Stimulated activated CD8-positive, alpha-beta memory T cell treated with anti-CD3 and anti-CD28 coated beads, Interleukin-4, amount 100 ng/mL, for 48 hours (primary cell): ENCODE data around the gene TOMM20.
"Not testable (repeated sequence)": the region's sequence is repeated elsewhere in the genome, so short reads cannot be mapped to it uniquely, and the experiment has no call there.

Experiments
- DNase-seq: peaks from one replicate; pipeline ENCODE4 v3.0.0-alpha.2; 2020

The TOMM20 gene

DNA sequence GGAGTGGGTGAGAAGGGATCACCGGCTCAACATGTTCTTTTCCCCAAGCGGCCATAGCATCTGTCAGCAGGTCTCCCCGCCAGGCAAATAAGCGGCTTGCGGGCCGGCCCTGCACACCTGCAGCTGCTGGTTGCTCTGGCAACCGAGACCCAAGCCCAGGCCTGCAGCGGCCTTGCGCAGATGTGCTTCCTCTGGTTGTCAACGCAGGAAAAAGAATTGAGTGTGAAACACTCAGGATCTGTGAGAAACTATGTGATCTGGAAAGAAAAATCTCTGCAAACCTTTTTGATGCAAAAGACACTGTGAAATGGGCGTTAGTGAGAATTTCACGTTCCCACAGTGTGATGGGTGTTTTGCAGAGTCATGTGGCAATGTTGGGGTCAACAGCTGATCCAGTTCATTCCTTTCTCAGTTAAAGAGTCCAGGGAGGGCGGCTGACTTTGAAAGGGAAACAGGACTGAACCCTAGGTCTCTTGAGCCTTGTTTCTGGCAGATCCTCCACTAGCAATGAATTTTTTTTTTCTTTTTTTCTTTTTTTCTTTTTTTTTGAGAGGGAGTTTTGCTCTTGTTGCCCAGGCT, 28.4 kb downstream of the TOMM20 start:
- no peak for DNase-seq

DNA sequence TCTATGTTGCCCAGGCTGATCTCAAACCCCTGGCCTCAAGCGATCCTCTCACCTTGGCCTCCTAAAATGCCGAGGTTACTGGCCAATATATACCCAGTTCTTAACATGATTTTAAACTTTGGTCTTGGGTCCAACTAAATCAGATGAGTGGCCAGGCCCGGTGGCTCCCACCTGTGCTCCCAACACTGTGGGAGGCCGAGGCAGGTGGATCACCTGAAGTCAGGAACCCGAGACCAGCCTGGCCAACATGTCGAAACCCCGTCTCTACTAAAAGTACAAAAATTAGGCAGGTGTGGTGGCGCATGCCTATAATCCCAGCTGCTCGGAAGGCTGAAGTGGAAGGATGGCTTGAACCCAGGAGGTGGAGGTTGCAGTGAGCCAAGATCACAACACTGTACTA, 29.6 kb downstream of the TOMM20 start:
- DNase-seq = peak; percentile 10

DNA sequence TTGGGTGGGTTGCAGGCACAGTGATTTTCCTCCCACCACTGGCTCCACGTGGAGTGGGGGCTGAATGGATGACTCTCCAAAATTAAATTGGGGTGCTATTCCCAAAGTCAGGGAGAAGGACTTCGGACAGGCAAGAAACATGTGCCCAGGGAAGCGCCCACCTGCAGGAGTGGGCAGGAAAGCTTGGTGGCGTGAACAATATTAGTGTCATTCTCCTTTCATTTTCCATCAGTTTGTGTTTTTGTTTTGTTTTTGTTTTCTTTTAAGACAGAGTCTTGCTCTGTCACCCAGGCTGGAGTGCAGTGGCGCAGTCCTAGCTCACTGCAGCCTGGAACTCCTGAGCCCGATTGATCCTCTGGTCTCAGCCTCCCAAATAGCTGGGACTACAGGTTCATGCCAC, 30.1 kb downstream of the TOMM20 start:
- peak; percentile 14 for DNase-seq

DNA sequence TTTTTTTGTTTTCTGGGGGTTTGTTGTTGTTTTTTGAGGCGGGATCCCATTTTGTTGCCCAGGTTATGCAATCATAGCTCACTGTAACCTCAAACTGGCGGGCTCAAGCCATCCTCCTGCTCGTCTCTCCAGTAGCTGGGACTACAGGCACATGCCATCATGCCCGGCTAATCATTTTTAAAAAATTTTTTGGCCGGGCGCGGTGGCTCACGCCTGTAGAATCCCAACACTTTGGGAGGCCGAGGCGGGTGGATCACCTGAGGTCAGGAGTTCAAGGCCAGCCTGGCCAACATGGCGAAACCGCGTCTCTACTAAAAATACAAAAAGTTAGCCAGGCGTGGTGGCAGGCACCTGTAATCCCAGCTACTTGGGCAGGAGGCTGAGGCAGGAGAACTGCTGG, 31.1 kb downstream of the TOMM20 start:
- DNase-seq = peak; percentile 16

DNA sequence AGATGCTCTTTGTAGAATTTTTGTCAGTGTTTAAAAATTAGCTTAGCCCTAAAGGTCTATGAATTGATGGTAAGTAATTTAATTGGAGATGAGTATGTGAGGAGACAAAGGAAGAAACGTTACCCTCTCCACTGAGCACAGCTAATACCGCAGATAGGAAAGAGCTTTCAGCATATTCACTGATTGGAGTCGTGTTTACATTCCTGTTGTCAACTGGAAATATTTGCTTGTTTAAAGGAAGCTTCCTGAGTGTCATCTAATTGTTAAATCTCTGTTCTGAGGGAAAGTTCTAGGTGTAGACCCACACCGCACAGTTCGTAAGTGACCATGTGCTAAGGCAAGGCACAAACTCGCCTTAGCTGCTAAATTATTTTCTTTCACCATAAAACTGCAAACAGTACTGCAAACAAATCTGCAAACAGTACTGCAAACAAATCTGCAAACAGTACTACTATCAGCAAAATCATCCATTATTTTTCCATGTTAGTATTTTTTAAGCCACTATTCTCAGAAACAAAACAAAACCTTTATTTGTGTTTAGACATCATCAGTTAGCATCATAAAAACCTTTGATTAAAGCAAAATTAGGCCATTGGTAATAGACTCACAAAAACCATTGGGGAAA, 32.6 kb downstream of the TOMM20 start:
- no peak for DNase-seq

DNA sequence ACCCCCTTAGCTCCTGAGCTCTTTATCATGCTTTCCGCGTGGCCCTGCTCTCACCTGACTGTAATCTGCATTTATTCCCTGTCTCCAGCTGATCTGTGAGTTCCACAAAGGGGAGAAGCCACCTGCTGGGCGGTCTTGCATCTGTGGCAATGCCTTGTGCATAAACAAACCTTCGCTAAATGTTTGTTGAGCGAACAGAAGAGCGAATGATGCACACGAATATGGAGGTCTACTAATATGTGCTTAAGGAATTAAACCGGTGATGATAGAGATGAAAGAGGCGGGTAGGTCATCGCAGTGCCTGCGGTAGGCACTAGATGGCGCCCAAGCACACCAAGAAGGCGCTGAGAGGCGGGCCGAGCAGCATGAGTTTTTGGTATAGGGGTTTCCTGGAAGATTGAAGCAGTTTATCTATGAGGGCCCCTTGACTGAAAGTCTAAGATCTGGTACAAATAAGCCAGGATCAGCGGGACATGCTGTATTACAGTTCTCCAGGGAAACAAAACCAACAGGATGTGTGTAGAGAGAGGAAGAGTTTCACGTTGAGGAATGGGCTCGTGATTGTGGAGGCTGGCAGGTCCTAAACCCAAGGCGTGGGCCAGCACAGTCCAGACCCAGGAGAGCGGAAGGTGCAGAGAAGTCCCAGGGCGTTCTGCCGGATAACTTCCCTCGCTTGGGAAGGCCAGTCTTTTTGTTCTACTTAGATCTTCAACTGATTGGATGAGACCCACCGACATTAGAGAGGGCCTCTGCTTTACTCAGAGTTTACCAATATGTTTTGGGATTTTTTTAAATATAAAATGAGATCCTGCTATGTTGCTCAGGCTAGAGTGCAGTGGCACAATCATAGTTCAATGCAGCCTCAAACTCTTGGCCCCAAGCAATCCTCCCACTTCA, 34.7 kb downstream of the TOMM20 start:
- DNase-seq = peak; percentile 93

DNA sequence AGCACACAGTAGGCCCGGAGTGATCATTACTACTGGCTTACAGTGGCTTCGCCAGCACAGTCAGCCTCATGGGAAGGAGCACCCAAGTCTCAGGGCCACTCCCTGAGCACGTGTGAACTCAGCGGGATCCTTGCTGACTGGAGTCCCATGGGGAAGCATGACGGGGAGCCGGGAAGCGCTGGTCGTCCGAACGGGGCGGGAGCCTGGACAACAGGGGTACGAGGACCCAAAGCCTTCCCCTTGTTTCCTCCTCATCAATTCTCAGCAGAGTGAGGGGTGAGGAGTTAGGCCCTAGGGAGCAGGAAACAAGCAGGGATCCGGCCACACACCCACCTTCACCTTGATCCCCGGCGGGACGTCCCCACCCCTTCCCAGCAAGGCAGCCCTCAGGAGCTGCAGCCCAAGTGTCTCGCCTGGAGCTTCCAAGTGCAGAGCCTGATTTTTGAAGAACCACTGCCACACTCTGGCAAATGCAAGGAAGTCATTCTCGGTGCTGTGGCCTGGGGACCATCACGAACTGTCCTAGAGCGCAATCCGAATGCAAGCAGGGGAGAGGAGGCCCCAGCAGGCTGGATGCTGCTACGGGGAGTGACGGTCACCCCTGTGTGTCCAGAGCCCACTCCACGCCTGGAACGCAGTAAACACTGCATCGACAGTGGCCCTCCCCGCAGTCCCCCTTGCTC, 35.5 kb downstream of the TOMM20 start:
- DNase-seq = no peak

DNA sequence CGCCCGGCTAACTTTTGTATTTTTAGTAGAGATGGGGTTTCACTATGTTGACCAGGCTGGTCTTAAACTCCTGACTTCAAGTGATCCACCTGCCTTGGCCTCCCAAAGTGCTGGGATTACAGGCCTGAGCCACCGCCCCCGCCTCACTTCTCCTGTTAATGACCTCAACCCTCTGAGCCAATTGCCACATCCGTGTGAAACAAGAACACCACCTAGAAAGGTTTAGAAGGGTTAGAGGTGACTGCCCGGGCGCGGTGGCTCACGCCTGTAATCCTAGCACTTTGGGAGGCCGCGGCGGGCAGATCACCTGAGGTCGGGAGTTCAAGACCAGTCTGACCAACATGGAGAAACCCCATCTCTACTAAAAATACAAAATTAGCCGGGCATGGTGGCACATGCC, 36.2 kb downstream of the TOMM20 start:
- DNase-seq = not testable (repeated sequence)

DNA sequence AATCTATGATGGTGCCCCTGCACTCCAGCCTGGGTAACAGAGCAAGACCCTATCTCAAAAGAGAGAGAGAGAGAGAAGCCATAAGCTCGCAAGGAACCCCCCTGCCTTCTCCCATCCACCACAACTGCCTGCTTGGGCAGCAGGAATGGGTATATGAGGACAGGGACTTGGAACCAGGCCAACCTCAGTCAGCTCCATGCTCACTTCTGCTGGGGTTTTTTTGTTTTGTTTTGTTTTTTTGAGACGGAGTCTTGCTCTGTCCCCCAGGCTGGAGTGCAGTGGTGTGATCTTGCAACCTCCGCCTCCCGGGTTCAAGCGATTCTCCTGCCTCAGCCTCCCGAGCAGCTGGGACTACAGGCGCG, 36.6 kb downstream of the TOMM20 start:
- not testable (repeated sequence) for DNase-seq

DNA sequence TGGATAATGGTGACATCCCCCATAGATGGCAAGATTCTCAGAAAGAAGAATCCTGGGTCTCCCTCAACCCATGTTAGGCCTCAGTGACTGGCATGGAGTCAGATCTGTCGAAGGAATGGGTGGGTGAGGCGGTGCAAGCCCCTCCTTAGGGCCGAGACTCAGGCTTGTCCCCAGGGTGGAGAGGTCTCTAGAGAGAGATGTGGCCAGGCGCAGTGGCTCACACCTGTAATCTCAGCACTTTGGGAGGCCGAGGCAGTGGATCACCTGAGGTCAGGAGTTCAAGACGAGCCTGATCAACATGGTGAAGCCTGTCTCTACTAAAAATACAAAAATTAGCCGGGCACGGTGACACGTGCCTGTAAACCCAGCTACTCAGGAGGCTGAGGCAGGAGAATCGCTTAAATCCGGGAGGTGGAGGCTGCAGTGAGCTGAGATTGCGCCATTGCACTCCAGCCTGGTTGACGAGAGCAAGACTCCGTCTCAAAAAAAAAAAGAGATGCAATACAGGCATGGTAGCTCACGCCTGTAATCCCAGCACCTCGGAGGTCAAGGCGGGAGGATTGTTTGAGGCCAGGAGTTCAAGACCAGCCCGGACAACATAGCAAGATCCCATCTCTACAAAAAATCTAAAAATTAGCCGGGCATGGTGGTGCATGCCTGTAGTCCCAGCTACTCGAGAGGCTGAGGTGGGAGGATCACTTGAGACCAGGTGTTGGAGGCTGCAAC, 37.2 kb downstream of the TOMM20 start:
- not testable (repeated sequence) for DNase-seq

DNA sequence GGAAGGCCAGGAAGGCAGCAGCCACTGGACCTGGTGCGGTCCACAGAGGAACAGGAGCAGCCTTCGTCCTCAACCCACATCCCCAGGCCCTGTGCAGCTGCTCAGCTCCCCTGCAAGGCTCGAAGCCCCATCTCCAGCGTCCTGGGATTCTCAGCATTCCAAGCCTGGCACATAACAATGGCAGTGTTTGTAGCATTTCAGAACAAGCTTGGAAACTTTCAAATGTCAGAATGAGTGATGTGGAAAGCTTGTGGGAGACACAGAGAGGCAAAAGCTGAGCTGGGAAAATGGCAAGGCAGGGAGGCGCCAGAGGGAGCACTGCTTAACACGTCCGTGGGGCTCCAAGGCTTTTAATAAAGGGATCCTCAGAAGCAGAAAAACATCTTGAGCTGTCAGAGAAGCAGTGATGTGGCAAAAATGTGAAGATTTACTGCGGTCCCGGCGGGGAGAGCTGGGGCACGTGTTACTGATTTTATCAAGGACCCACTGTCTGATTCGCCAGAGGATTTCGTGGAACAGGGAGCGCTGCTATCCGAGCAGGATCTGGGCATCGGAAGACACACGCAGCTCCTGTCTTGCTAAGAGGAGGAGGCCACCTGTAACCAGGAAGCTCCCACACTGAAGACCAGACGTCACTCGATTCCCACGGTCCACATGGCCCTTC, 38.1 kb downstream of the TOMM20 start:
- no peak for DNase-seq

DNA sequence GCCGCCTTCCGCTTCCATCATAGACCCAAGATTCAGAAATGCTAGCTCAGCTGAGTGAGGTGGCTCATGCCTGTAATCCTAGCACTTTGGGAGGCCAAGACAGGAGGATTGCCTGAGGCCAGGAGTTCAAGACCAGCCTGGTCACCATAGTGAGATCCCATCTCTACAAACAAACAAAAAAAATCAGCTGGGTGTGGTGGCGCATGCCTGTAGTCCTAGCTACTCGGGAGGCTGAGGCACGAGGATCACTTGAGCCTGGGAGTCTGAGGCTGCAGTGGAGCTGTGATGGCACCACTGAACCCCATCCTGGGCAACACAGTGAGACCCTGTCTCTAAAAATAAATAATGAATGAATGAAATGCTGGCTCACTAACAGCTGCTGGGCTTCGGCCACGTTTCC, 39.7 kb downstream of the TOMM20 start:
- no peak for DNase-seq

DNA sequence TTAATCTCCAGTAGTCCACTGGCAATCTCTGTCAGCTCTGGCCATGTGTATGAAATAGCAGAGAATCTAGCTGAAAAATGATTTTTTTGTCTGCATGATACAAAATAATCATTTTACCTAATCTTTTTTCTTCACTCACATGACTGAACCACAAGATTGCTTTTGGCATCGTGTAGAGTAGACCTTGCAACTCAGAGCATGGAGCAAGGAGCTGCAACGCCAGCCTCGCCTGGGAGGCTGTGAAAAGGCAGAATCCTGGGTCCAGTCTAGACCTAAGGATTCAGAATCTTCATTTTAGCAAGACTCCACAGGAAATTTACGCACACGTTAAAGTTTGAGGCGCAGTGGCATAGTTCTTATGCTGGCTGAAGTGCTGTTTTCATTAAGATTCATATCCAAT, 40.2 kb downstream of the TOMM20 start:
- no peak for DNase-seq

DNA sequence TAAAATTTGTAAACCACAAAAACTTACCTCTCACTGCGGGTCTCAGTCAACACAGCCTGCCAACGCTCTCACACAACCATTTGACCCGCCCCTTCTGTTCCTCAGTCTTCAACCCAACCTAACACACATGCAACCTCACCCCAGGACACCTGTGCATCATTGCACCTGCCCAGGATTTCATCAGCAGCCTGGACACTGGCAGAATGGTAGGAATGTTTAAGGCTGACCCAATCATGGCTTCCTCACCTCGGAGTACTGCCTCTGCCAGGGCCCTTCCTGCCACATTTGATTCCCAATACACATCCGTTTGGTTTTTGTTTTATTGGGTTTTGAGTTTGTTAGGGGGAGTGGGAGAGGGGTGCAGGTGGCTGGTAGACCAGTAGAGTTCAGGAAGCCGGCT, 40.7 kb downstream of the TOMM20 start:
- no peak for DNase-seq

DNA sequence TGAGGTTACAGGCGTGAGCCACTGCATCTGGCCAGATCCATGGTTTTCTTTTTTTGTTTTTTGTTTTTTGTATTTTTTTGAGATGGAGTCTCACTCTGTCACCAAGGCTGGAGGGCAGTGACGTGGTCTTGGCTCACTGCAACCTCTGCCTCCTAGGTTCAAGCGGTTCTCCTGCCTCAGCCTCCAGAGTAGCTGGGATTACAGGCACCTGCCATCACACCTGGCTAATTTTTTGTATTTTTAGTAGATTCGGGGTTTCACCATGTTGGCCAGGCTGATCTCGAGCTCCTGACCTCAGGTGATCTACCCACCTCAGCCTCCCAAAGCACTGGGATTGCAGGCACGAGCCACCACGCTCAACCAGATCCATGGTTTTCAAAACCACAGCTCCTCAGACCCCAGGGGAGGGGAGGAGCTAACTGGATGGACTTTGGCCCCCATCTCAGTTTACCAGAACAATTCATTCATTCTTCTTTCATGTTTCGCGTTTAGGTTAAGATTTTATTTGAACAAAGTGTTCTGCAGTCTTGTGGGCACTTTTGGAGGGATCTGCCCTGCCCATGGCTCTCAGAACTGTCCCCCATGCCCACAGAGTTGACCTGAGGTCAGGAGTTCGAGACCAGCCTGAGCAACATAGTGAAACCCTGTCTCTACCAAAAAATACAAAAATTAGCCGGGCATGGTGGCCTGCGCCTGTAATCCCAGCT, 43.1 kb downstream of the TOMM20 start:
- not testable (repeated sequence) for DNase-seq

DNA sequence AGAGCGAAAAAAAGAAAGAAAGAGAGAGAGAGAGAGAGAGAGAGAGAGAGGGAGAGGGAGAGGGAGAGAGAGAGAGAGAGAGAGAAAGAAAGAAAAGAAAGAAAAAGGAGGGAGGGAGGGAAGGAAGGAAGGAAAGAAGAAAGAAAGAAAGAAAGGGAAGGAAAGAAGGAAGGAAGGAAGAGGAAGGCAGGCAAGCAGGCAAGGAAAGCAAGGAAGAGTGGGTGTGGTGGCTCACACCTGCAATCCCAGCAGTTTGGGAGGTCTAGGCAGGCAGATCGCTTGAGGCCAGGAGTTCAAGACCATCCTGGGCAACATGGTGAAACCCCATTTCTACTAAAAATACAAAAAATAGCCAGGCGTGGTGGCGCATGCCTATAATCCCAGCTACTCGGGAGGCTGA, 47.8 kb downstream of the TOMM20 start:
- DNase-seq = not testable (repeated sequence)

DNA sequence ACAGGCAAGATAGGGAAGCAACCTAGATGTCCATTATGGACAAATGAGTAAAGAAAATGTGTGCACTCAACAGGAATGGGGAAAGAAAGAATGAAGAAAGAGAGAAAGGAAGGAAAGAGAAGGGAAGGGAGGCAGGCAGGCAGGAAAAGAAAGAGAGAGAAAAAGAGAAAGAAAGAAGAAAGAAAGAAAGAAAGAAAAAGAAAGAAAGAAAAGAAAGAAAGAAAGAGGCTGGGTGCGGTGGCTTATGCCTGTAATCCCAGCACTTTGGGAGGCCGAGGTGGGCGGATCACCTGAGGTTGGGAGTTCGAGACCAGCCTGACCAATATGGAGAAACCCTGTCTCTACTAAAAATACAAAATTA, 48.4 kb downstream of the TOMM20 start:
- not testable (repeated sequence) for DNase-seq

DNA sequence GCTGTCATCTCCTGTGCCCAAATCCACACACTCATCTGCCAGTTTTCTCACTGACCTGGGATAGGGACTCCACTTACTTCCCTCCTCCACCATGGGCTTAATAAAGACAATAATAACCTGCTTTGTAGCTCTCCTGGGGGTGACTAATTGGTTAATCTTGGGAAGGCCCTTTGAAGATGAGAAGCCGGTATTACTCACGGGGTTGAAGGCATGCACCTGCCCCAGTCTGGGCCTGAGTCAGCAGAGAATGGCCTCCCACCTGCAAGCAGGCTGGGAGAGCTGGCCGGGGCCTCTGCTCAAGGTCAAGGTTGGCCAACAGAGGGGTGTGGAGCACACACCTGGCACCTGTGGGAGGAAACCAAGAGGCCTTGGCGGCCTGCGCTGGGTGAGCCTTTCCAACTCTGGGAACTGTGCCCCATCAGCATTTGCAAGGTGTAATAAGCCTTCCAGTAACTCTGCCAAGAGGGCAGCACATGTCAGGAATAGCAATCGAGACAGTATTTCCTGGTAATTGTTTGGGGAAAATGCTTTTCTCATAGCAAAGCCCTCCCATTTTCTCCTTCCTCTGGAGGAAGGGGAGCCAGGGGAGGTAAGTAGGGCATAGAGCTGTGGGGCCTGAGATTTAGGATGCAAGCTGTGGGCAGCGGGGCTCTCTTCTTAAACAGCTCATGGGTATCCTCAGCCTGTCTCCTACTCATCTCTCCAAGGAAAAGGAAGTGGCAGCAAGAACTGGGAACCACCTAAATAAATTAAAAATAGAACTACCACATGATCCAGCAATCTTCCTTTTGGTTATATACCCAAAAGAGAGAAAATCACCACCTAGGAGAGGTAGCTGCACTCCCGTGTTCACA, 49.0 kb downstream of the TOMM20 start:
- DNase-seq = peak; percentile 51

DNA sequence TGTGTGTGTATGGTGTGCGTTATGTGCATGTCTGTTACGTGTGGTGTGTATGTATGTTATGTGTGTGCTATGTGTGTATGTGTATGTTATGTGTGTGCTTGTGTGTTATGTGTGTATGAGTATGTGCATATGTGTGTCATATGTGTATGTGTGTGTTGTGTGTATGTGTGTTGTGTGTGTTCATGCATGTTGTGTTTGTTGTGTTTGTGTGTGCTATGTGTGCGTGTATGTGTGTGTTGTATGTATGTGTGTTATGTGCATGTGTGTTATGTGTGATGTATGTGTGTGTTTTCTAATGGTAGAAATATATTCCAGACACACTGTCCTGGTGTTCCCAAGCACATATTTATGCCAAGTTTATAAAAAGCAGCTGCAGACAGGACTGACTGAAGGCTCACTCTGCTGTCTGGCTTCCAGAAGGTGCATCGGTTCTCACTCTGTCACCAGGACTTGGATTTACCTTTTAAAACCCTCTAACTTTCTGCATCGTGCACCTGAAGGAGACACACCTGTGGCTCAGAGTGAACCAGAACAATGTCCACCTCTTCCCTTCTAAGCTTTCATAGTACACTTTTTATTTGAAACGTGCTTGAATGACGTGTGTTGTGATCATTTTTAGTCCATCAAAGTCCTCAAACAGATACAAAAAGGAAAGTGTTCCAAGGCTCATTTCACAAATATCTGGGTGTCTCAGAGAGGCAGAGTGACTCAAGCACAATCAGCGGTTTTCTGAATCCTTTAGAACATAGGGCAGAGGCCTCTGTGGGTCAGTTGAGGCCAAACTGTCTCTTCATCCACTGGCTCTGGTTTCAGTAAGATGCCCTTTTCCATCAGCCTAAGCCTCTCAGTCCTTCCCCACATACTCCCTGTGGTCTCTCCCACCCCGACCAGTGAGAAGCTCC, 49.9 kb downstream of the TOMM20 start:
- DNase-seq = no peak
